Kidney (tissue), 14 donors: ENCODE measurements around the gene TCERG1L. TPM values are rescaled to one million over a fixed set of nuclear protein-coding genes. Genes with fewer than 3 reads are reported as not detected.

Experiments used
- DNase-seq, 5 donors: peaks; one replicate each; pipeline ENCODE4 v3.0.0-alpha.2; 2013 to 2020
- FAIRE-seq: peaks from 2 replicates; lab custom pipeline; 2012; peaks lifted over from hg19 to GRCh38; lab: Jason Lieb, UNC
- H3K27ac ChIP-seq, 2 donors: one replicate each; pipeline ENCODE4 v1.7.0; 2013; ENCODE audit warnings: low read depth in 2 of 2, low read length in 2 of 2, inconsistent platforms in 1 of 2
- H3K27me3 ChIP-seq: one replicate; pipeline ENCODE4 v1.7.1; 2013; ENCODE audit warnings: low read length, inconsistent platforms; ENCODE audit not compliant: control insufficient read depth, insufficient read depth
- H3K36me3 ChIP-seq, 3 donors: one replicate each; pipeline versions ENCODE4 v1.7.0 to v1.7.1; 2013; ENCODE audit warnings: low read length in 3 of 3, control low read depth in 1 of 3, inconsistent platforms in 1 of 3; ENCODE audit not compliant: insufficient read depth in 3 of 3, control insufficient read depth in 2 of 3
- H3K4me1 ChIP-seq, 3 donors: one replicate each; pipeline versions ENCODE4 v1.7.0 to v1.7.1; 2013; ENCODE audit warnings: low read length in 3 of 3, inconsistent platforms in 1 of 3, low read depth in 1 of 3; ENCODE audit not compliant: control insufficient read depth in 2 of 3, insufficient read depth in 2 of 3
- H3K4me3 ChIP-seq, 3 donors: one replicate each; pipeline versions ENCODE4 v1.7.0 to v1.8.1; 2013; ENCODE audit warnings: low read length in 3 of 3, control low read depth in 1 of 3, inconsistent platforms in 1 of 3
- H3K9ac ChIP-seq, 3 donors: one replicate each; pipeline versions ENCODE4 v1.7.0 to v1.7.1; 2013; ENCODE audit warnings: low read length in 3 of 3, control low read depth in 1 of 3, inconsistent platforms in 1 of 3
- H3K9me3 ChIP-seq, 3 donors: one replicate each; pipeline versions ENCODE4 v1.7.0 to v1.7.1; 2013; ENCODE audit warnings: low read length in 3 of 3, control low read depth in 1 of 3, inconsistent platforms in 1 of 3; ENCODE audit not compliant: control insufficient read depth in 2 of 3, insufficient read depth in 1 of 3
- intact Hi-C: fragments of 100-400 bp; cut with DNase I; formaldehyde crosslinking; loops from one replicate; pipeline ENCODE4 v1.11.1; 2022
- polyA plus RNA-seq: library from polyadenylated mRNA; stranded (reverse); fragments of 350-450 nt; fragmentation: Illumina TruSeq; extraction: RNeasy Lipid Tissue Mini Kit (QIAGEN cat#74804); gene quantifications from one replicate; pipeline ENCODE4 v1.2.3, GENCODE V29; 2014; ENCODE audit warnings: low read depth, low replicate concordance; ENCODE audit not compliant: insufficient read depth
- total RNA-seq: library from RNA; stranded (reverse); fragmentation: NEBNext Ultra II Directional; extraction: Animal tissue kit (Norgen Biotek cat#: 25700); gene quantifications from one replicate; pipeline ENCODE4 v1.2.1, GENCODE V29; 2021
- TF ChIP-seq, protein P1 (sequence below): IDR thresholded peaks from 3 replicates; pipeline ENCODE4 v1.5.1; 2012; ENCODE audit warnings: mild to moderate bottlenecking, moderate library complexity, borderline replicate concordance; ENCODE audit not compliant: insufficient read depth; ENCODE audit errors: extremely low read depth
- donor health status: control.
- donor health status: control.
- donor health status: control.
- donor health status: control.
- donor health status: control.
- donor health status: DM: yes; HTN: yes; CAD: no.
- donor health status: Normal renal cell carcinoma (clear cell type).

The TCERG1L gene
- total and polyA plus RNA-seq, 2 donors from 2014 or later: not detected

DNA sequence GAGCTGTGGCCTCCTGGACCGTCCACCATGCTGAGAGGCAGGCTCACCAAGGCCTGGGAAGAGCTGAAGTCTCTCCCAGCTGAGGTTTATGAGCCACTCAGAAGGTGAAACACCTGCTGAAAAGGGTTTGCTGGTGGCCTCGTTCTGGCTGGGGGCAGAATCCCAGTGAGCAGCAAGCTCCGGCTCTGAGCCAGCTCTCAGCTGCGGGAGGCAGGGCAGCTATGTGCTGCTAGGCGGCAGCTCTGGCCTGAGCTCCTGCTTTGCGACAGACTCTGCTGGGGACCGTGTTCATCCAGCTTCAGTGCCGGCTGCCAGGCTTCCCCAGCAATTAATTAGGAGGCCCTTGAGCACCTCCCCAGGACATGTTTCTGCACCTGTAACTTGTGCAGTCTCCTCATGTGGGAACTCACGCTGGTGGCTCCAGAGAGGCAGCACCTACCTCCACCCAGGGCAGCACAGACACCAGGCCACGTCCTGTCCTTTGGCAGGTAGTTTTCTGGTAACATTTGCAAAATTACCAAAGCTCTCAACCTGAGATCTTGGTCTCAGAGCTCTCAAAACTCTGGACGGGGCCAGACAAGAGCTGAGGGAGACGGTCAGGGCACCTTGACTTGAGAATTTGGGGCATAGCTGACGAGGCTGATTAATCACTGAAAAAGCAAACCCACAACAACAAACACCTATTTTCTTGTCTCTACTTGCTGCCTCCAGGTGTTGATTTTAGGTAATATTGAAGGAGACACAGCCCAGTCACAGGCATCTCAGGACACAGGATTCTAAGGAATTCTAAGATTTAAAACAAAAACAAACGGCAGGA, 185.0 kb downstream of the TCERG1L start:
- H3K9ac ChIP-seq: no peak overlapping the region
- peak in 4 of 5 donors; percentile 53 to 63 (median 58) for DNase-seq
- no peak for FAIRE-seq
- TF ChIP-seq, protein P1, sequence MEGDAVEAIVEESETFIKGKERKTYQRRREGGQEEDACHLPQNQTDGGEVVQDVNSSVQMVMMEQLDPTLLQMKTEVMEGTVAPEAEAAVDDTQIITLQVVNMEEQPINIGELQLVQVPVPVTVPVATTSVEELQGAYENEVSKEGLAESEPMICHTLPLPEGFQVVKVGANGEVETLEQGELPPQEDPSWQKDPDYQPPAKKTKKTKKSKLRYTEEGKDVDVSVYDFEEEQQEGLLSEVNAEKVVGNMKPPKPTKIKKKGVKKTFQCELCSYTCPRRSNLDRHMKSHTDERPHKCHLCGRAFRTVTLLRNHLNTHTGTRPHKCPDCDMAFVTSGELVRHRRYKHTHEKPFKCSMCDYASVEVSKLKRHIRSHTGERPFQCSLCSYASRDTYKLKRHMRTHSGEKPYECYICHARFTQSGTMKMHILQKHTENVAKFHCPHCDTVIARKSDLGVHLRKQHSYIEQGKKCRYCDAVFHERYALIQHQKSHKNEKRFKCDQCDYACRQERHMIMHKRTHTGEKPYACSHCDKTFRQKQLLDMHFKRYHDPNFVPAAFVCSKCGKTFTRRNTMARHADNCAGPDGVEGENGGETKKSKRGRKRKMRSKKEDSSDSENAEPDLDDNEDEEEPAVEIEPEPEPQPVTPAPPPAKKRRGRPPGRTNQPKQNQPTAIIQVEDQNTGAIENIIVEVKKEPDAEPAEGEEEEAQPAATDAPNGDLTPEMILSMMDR: no peak
- intact Hi-C loops: no loop called here
- no peaks in the 10 kb centered on the region for H3K9me3 ChIP-seq
- H3K4me1 ChIP-seq: peaks cover 0 to under 1% (median 0%) of the 10 kb centered on the region in 3 donors
- H3K36me3 ChIP-seq: no peaks in the 10 kb centered on the region
- no peaks in the 10 kb centered on the region for H3K27me3 ChIP-seq
- H3K4me3 ChIP-seq: no peak overlapping the region
- H3K27ac ChIP-seq: no peak overlapping the region

GRCh38 chr10:131125511-131126225, 185.9 kb downstream of the TCERG1L start:
- no peak overlapping the region for H3K9ac ChIP-seq
- TF ChIP-seq, protein P1: no peak
- no peak overlapping the region for H3K27ac ChIP-seq
- DNase-seq (peak in 1 of 5 donors; percentile 52), FAIRE-seq (no peak)
- no peaks in the 10 kb centered on the region for H3K27me3 ChIP-seq
- no peaks in the 10 kb centered on the region for H3K9me3 ChIP-seq
- intact Hi-C loops: no loop called here
- H3K36me3 ChIP-seq: no peaks in the 10 kb centered on the region
- no peaks in the 10 kb centered on the region for H3K4me1 ChIP-seq
- no peak overlapping the region for H3K4me3 ChIP-seq

DNA sequence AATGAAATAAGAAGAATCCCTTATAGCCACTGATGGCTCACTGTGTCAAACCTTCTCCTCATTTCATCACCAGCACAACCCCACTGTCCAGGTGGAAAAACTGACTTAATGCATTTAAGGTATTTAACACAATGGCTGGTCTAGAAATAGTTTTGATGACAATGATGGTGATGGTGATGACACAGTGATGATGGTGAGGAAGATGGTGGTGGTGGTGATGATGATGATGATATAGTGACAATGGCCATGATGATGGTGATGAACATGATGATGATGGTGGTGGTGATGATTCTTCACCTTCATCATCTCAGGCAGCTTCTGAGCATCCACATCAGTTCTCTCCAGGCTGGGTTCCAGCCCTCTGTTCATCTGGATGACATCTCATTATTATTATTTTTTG, 186.6 kb downstream of the TCERG1L start:
- H3K9ac ChIP-seq: no peak overlapping the region
- no peak overlapping the region for H3K4me3 ChIP-seq
- no peaks in the 10 kb centered on the region for H3K9me3 ChIP-seq
- FAIRE-seq (no peak), DNase-seq (no peak)
- H3K4me1 ChIP-seq: no peaks in the 10 kb centered on the region
- intact Hi-C loops: no loop called here
- TF ChIP-seq, protein P1: no peak
- H3K27ac ChIP-seq: no peak overlapping the region
- H3K36me3 ChIP-seq: no peaks in the 10 kb centered on the region
- H3K27me3 ChIP-seq: no peaks in the 10 kb centered on the region
